Calu3 (cell line): ENCODE results near the gene GABRA1. TPM values are rescaled to one million over a fixed set of nuclear protein-coding genes. Genes with fewer than 3 reads are reported as not detected.

Experiments used
- Bru-seq: library from RNA; stranded (reverse); fragments of 400-500 nt; gene quantifications from one replicate; lab custom pipeline; 2021; lab: Mats Ljungman, UMichigan
- BruChase-seq, 2 experiments: library from RNA; stranded (reverse); fragments of 400-500 nt; gene quantifications; one replicate each; lab custom pipeline; 2021; lab: Mats Ljungman, UMichigan
- BruUV-seq: library from RNA; stranded (reverse); fragments of 400-500 nt; replicated peaks from 2 replicates; lab custom pipeline; 2021; lab: Mats Ljungman, UMichigan
- CTCF ChIA-PET: fragments of 300-600 bp; sonication (Branson Sonifier 250); formaldehyde crosslinking; loops from one replicate; lab custom pipeline; 2022; ENCODE audit warnings: antibody characterized with exemption; lab: Charles Lee
- DNase-seq: peaks from one replicate; pipeline ENCODE4 v3.0.0; 2022
- H3K27ac Mint-ChIP-seq: one replicate; pipeline ENCODE4 v1.8.0; 2022; ENCODE audit warnings: mixed read lengths; ENCODE audit not compliant: unreplicated experiment
- H3K27me3 Mint-ChIP-seq: one replicate; pipeline ENCODE4 v1.8.0; 2022; ENCODE audit warnings: mixed read lengths; ENCODE audit not compliant: unreplicated experiment
- H3K36me3 Mint-ChIP-seq: one replicate; pipeline ENCODE4 v1.8.0; 2022; ENCODE audit warnings: mild to moderate bottlenecking, moderate library complexity, mixed read lengths; ENCODE audit not compliant: insufficient read depth, unreplicated experiment
- H3K4me1 Mint-ChIP-seq: one replicate; pipeline ENCODE4 v1.8.0; 2022; ENCODE audit warnings: mild to moderate bottlenecking, low read depth, mixed read lengths; ENCODE audit not compliant: unreplicated experiment
- H3K4me3 Mint-ChIP-seq: one replicate; pipeline ENCODE4 v1.8.0; 2022; ENCODE audit warnings: mild to moderate bottlenecking, low read depth, moderate library complexity, mixed read lengths; ENCODE audit not compliant: unreplicated experiment
- H3K9me3 Mint-ChIP-seq: one replicate; pipeline ENCODE4 v1.8.0; 2022; ENCODE audit warnings: low read depth, mixed read lengths; ENCODE audit not compliant: unreplicated experiment
- CTCF ChIP-seq: fragments of 200-600 bp; IDR thresholded peaks from one replicate; pipeline ENCODE4 v1.8.0; 2022; ENCODE audit warnings: antibody characterized with exemption; ENCODE audit not compliant: unreplicated experiment
- intact Hi-C: fragments of 100-400 bp; cut with micrococcal nuclease; formaldehyde crosslinking; loops from one replicate; pipeline ENCODE4 v1.10.0; 2022; ENCODE audit not compliant: unreplicated experiment
- long read RNA-seq: library from polyadenylated mRNA; stranded (forward); transcript quantifications from one replicate; pipeline ENCODE4 v2.0.0, GENCODE V29; 2022
- total RNA-seq: library from RNA; stranded (reverse); gene quantifications from 2 replicates; pipeline ENCODE4 v1.2.3, GENCODE V29; 2022

GABRA1 gene
- total RNA-seq, result not detected in 2 replicates
- not detected for Bru-seq, nascent RNA
- not detected for BruChase-seq, experiment 1, labeled RNA remaining after a 6-hour chase
- not detected for BruChase-seq, experiment 2, labeled RNA remaining after a 2-hour chase
- long read RNA-seq, result 0 reads

- no peak for TF ChIP-seq CTCF
- no TSS peak for BruUV-seq
- Mint-ChIP-seq H3K27ac (no peak within 1 kb of the TSS), H3K9me3 (no peaks in the 10 kb centered on the region), H3K4me3 (no peak within 1 kb of the TSS), H3K36me3 (no peaks in the 10 kb centered on the region), H3K4me1 (no peaks in the 10 kb centered on the region), H3K27me3 (no peaks in the 10 kb centered on the region)
- CTCF ChIA-PET, result interaction anchor here (0.5 to 0.6 kb wide), 2 partner anchors 849 to 1526 kb away, joined by 4 to 11 read pairs; no protein-coding TSS in a partner anchor
- intact Hi-C loops, result no loop called here
- DNase-seq, result no peak
Measured at GRCh38 chr5:161847941-161848391, at the start of gene GABRA1. TSS of gene GABRA1 (plus strand) at chr5:161848120. CDS start at chr5:161850811, 2,691 bp downstream.

- intact Hi-C loops, result no loop called here
- no TSS peak for BruUV-seq
- H3K27ac Mint-ChIP-seq, result no peak overlapping the region
- H3K4me1 Mint-ChIP-seq, result no peaks in the 10 kb centered on the region
- CTCF ChIA-PET, result no interaction called here
- no peak for TF ChIP-seq CTCF
- no peaks in the 10 kb centered on the region for H3K36me3 Mint-ChIP-seq
- H3K27me3 Mint-ChIP-seq, result no peaks in the 10 kb centered on the region
- H3K9me3 Mint-ChIP-seq, result peaks cover 15% of the 10 kb centered on the region
- DNase-seq, result no peak
- no peak overlapping the region for H3K4me3 Mint-ChIP-seq
Measured at GRCh38 chr5:161799316-161799715, 48.6 kb upstream of the GABRA1 start.

DNA sequence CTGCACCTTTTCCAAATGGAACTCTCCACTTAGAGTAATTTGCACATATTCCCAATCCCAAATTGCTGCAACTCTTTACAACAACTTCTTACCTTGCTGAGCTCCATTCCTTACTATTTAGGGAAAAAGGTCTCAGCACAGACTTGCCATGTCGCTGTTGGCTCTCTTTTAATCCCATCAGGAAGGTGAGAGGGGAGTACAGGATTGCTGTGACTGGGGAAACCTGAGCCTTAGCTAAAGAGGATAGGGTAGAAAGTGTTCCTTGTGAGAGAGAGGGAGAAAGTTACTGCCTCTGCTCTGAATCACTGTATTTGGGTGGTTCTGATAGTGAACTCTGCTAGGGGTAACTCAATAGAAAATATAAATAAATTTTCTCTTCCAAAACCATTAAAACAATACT is 43.7 kb upstream of the GABRA1 start:
- Mint-ChIP-seq H3K9me3 (peaks cover 23% of the 10 kb centered on the region), H3K4me1 (no peaks in the 10 kb centered on the region), H3K36me3 (no peaks in the 10 kb centered on the region), H3K27me3 (no peaks in the 10 kb centered on the region), H3K4me3 (no peak overlapping the region), H3K27ac (no peak overlapping the region)
- BruUV-seq, result no TSS peak
- CTCF ChIA-PET, result interaction anchor here (0.6 kb wide), 1 partner anchor 1338 kb away, joined by 3 read pairs; no protein-coding TSS in a partner anchor
- TF ChIP-seq CTCF, result no peak
- intact Hi-C loops, result no loop called here
- DNase-seq, result no peak

DNA sequence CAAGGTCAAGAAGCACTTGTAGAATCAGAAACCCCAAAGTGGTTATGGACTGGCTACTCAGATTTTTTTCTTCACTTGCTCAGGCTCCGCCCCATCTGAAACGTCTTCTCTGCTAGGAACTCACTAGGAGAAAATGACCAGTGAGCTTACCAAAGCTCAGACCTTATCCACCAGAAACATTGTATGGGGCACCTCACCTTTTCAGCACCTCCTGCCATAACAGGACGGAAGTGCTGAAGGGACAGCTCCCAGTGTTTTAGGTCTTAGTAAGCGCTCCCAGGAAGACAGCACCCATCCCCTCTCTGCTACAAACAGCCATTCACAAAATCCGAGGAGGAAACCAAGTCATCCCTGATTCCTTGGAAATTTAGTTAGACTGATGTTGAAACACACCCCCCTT is 1.2 kb upstream of the GABRA1 start:
- intact Hi-C loops, result no loop called here
- DNase-seq, result no peak

More for the DNA sequence above, 1.2 kb upstream of the GABRA1 start:
- Mint-ChIP-seq H3K27ac (no peak overlapping the region), H3K4me1 (no peaks in the 10 kb centered on the region), H3K4me3 (no peak overlapping the region), H3K27me3 (no peaks in the 10 kb centered on the region), H3K36me3 (no peaks in the 10 kb centered on the region), H3K9me3 (no peaks in the 10 kb centered on the region)
- BruUV-seq, result no TSS peak
- no peak for TF ChIP-seq CTCF
- CTCF ChIA-PET, result no interaction called here
